ENCODE results near the gene RAB27A.

RAB27A gene

GRCh38 chr15:55221090-55222011 is 68.3 kb downstream of the RAB27A start:
- DNase-seq, result no peak

DNA sequence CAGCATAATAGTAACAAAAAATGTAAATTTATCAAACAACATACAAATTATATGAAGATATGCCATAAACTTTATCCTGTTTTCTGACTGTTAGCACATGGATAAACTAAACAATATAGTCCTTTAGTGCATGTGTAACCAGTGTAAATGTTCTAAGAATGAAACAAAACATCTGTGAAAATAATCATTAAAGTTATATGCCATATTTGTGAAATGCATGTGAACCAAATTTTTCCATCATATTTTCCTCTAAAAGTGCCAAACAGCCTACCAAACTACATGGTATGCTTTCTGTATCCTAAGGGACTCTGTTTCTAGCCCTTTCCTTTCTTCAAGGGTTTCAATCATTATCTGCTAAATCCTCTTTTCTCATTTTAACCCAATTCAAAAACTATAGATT is 69.0 kb downstream of the RAB27A start:
- no peak for DNase-seq

GRCh38 chr15:55218056-55218455 is 71.6 kb downstream of the RAB27A start:
- DNase-seq, result no peak

DNA sequence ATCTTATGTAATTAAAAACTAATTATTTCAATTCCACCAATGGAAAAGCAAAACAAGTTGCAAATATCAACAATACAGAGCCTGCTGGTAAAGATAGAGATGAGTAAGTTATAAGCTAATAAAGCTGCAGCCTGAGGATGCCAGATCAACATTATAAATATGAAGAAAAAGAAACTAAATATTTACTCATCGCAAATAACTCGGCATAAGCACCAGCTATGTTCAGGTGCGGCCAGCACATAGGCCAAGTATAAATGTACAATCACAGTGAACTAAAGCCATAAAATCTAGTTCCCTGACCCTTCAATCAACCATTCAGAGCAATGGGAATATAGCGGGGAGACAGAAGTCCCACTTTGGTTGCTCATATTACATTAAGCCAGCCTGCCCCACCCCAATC is 85.1 kb downstream of the RAB27A start:
- no peak for DNase-seq

- DNase-seq, result no peak
Measured at GRCh38 chr15:55202206-55202605, 87.4 kb downstream of the RAB27A start.

DNA sequence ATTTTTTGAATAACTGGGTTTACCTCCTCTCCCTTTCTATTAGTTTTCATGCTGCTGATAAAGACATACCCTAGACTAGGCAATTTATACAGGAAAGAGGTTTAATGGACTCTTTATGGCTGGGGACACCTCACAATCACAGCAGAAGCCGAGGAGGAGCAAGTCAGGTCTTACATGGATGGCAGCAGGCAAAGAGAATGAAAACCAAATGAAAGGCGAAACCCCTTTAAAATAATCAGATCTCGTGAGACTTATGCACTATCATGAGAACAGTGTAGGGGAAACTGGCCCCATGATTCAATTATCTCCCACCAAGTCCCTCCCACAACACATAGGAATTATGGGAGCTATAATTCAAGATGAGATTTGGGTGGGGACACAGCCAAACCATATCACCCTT is 90.9 kb downstream of the RAB27A start:
- no peak for DNase-seq

- DNase-seq, result no peak
Measured at GRCh38 chr15:55197719-55198118, 91.9 kb downstream of the RAB27A start.

- no peak for DNase-seq
Measured at GRCh38 chr15:55197362-55197705, 92.3 kb downstream of the RAB27A start.

DNA sequence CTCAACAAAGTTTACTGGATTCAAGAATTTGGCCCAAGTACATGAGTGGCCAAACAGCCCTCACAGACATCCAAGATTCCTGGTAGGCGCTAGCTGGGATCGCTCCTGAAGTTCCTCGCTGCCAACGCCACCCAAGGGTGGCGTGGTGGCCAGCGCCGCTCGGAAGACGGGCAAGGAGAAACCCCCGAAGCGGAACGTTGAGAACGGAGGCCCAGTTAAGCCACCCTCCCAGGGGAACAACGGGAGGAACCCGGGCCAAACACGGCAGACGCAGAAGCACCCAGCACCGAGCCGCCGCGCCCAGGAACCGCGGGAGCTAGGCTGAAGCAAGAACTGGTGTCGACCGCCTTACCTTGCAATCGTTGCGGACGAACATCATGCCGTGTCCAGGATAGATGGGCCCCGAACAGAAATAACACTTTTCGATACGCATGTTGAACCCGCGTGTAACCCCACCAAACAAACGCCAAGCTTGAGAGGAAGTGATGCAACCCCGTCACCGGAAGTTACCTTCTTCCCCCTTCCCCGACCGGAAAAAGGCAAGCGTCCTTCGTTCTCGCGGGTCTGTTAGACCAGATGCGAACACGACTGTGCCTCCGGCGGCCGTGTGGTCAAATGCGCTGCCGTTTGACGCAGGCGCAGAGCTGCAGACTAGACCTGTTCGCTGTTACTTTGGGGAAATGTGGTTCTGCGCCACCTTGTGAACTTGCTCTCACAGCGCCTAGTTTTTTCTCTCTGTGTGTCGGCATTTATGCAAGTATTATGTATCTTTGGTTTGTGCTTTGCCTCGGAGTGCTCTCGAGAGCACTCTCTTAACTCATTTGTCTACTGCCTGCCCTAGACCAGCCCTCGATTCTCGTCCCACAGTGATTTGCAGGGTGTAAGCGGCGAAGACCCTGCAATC is 92.9 kb downstream of the RAB27A start, which contains the start of gene RSL24D1:
TSS of gene RSL24D1 (minus strand) at position 484 of the 904 bp plus-strand sequence. CDS start at position 433, 51 bp downstream.
- DNase-seq, result peak; percentile 72

DNA sequence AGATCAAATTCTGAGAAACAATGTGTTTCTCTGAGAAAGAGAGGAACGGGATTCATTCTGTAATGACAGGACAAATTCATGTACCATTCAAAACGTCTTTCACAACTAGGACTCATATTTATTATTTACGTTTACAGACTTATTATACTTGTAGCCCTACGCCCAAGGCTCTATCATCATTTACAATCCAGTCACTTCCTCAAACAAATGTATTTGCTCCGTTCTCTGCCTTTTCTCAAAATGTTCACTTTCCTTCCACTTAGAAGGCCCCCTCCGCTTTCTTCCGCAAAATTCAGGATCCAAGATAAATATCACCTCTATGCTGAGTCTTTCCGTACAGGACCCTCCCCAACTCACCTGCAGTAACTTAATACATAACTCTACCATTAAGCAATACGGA is 93.6 kb downstream of the RAB27A start:
- DNase-seq, result no peak

GRCh38 chr15:55194256-55194655 is 95.4 kb downstream of the RAB27A start:
- DNase-seq, result no peak

GRCh38 chr15:55186331-55186730 is 103.3 kb downstream of the RAB27A start:
- no peak for DNase-seq

GRCh38 chr15:55183679-55184078 is 105.9 kb downstream of the RAB27A start:
- DNase-seq, result no peak

DNA sequence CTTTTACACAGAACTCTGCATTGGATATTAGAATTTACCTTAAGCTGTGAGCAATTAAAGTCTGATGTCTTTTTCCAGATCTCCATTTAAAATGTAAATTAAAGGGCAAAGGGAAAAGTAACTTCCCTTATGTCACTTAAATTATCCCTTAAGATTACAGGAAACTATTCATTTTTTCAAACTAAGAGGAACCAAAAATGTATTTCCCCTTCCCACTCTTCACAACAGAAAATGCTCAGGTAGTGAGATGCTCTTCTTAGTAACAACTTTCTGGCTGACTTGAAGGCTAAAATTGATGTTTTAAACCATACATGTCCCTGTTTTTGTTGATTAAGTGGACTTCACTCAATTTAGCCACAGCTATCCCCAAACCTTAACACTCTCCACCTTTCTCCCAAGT is 110.5 kb downstream of the RAB27A start:
- no peak for DNase-seq

- DNase-seq, result no peak
Measured at GRCh38 chr15:55170361-55170760, 119.3 kb downstream of the RAB27A start.

DNA sequence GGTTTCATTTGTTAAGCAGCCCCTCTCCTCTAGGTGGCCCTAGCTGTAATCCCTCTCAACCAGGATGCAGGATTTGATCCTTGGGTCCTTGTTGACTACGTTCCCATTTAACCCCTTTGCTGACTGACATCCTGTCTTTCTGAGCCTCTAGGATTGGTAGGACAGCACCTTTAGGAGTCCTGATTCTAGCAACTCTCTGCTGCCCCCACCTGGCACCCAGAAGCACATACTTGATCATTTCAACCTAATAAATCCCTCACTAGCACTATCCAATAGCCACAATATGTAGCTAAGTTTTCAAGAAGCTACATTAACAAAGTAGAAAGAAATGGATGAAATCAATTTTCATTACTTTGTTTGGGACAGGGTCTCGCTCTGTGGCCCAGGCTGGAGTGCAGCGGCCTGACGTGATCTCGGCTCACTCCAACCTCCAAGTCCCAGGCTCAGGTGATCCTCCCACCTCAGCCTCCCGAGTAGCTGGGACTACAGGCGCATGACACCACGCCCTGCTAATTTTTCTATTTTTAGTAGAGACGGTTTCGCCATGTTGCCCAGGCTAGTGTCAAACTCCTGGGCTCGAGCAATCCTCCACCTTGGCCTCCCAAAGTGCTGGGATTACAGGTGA is 121.2 kb downstream of the RAB27A start:
- DNase-seq, result no peak

DNA sequence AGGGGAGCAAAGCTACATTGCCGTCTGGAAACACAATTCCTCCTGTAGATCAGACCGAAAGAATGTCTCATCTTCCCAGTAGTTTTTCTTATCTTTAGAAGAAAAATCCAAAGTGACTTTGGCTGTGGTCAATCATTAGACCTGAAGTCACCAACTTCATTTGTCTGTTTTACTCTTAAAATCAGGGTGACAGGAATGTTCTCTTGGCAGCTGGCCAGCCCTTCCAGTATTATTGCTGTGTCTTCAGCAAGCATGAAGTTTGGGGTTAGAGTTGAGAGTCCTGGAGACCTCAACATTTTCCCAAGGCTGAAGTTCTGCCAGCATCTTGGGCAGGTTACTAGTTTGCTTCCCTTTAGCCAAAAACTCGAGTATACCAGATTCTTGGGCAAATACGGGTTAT is 125.3 kb downstream of the RAB27A start:
- DNase-seq, result no peak
